Measurements from ENCODE around the gene SLC5A7. TPM values are rescaled to one million over a fixed set of nuclear protein-coding genes. Genes with fewer than 3 reads are reported as not detected.

Gene SLC5A7
- total RNA-seq, 3 donors from 2014 or later (not counting 1 experiment from before 2014, with no cell fraction given): not detected

GRCh38 chr2:107992069-107992468 lies 5.7 kb downstream of the SLC5A7 start:
- Mint-ChIP-seq H3K27ac (no peak overlapping the region), H3K4me1 (no peaks in the 10 kb centered on the region), H3K36me3 (no peaks in the 10 kb centered on the region), H3K9me3 (no peaks in the 10 kb centered on the region), H3K4me3 (no peak overlapping the region), H3K27me3 (ENCODE audit: low read depth in 2 of 2) (peaks cover 0 to 3% of the 10 kb centered on the region in 2 donors)
- no peaks in the 10 kb centered on the region for H3K9me3 ChIP-seq (ENCODE audit: control insufficient read depth, insufficient read depth, low read length)
- TF ChIP-seq CTCF (IDR thresholded peaks at IDR 0.05): no peak
- no peaks in the 10 kb centered on the region for H3K27me3 ChIP-seq (ENCODE audit: control insufficient read depth, insufficient read depth, low read length)
- no peak overlapping the region for H3K27ac ChIP-seq (ENCODE audit: low read length)
- intact Hi-C loops (cut with micrococcal nuclease): no loop called here
- H3K4me1 ChIP-seq (ENCODE audit: control insufficient read depth, insufficient read depth, low read length): no peaks in the 10 kb centered on the region
- WGBS (ENCODE audit: insufficient coverage): 57% methylated on average over 1 of the region's 1 CpG
- no peaks in the 10 kb centered on the region for H3K36me3 ChIP-seq (ENCODE audit: control insufficient read depth, insufficient read depth, low read length)
- DNase-seq (no peak), ATAC-seq (no peak)
- H3K4me3 ChIP-seq (ENCODE audit: low read length): no peak overlapping the region

GRCh38 chr2:107999158-107999557 lies 12.8 kb downstream of the SLC5A7 start:
- DNase-seq (no peak), ATAC-seq (no peak)
- H3K4me1 Mint-ChIP-seq: no peaks in the 10 kb centered on the region
- intact Hi-C loops (cut with micrococcal nuclease): no loop called here
- H3K9me3 Mint-ChIP-seq: peaks cover 3 to 9% of the 10 kb centered on the region in 2 donors
- H3K27me3 ChIP-seq (ENCODE audit: control insufficient read depth, insufficient read depth, low read length): no peaks in the 10 kb centered on the region
- H3K36me3 ChIP-seq (ENCODE audit: control insufficient read depth, insufficient read depth, low read length): no peaks in the 10 kb centered on the region
- no peak overlapping the region for H3K27ac ChIP-seq (ENCODE audit: low read length)
- no peak overlapping the region for H3K4me3 Mint-ChIP-seq
- H3K4me3 ChIP-seq (ENCODE audit: low read length): no peak overlapping the region
- 58% methylated on average over 2 of the region's 2 CpGs for WGBS (ENCODE audit: insufficient coverage)
- no peaks in the 10 kb centered on the region for H3K36me3 Mint-ChIP-seq
- no peaks in the 10 kb centered on the region for H3K4me1 ChIP-seq (ENCODE audit: control insufficient read depth, insufficient read depth, low read length)
- H3K27me3 Mint-ChIP-seq (ENCODE audit: low read depth in 2 of 2): no peaks in the 10 kb centered on the region
- no peak for TF ChIP-seq CTCF (IDR thresholded peaks at IDR 0.05)
- H3K27ac Mint-ChIP-seq: no peak overlapping the region
- no peaks in the 10 kb centered on the region for H3K9me3 ChIP-seq (ENCODE audit: control insufficient read depth, insufficient read depth, low read length)

- 88% methylated on average over 2 of the region's 2 CpGs for WGBS (ENCODE audit: insufficient coverage)
- Mint-ChIP-seq H3K27me3 (ENCODE audit: low read depth in 2 of 2) (no peaks in the 10 kb centered on the region), H3K27ac (no peak overlapping the region), H3K4me1 (no peaks in the 10 kb centered on the region), H3K4me3 (no peak overlapping the region), H3K9me3 (peaks cover 6 to 8% of the 10 kb centered on the region in 2 donors), H3K36me3 (no peaks in the 10 kb centered on the region)
- DNase-seq: no peak
- Histone ChIP-seq H3K27me3 (ENCODE audit: control insufficient read depth, insufficient read depth, low read length) (no peaks in the 10 kb centered on the region), H3K27ac (ENCODE audit: low read length) (no peak overlapping the region), H3K36me3 (ENCODE audit: control insufficient read depth, insufficient read depth, low read length) (no peaks in the 10 kb centered on the region), H3K4me1 (ENCODE audit: control insufficient read depth, insufficient read depth, low read length) (no peaks in the 10 kb centered on the region), H3K4me3 (ENCODE audit: low read length) (no peak overlapping the region), H3K9me3 (ENCODE audit: control insufficient read depth, insufficient read depth, low read length) (no peaks in the 10 kb centered on the region)
- intact Hi-C loops (cut with micrococcal nuclease): no loop called here
- ATAC-seq: no peak
- no peak for TF ChIP-seq CTCF (IDR thresholded peaks at IDR 0.05)
Observed at GRCh38 chr2:108010912-108011591, 24.7 kb downstream of the SLC5A7 start.

- Mint-ChIP-seq H3K27me3 (ENCODE audit: low read depth in 2 of 2) (no peaks in the 10 kb centered on the region), H3K36me3 (no peaks in the 10 kb centered on the region), H3K9me3 (peaks cover 10 to 12% of the 10 kb centered on the region in 2 donors), H3K4me1 (no peaks in the 10 kb centered on the region), H3K4me3 (no peak overlapping the region), H3K27ac (no peak overlapping the region)
- H3K36me3 ChIP-seq (ENCODE audit: control insufficient read depth, insufficient read depth, low read length): no peaks in the 10 kb centered on the region
- H3K4me1 ChIP-seq (ENCODE audit: control insufficient read depth, insufficient read depth, low read length): no peaks in the 10 kb centered on the region
- ATAC-seq (no peak), DNase-seq (no peak)
- intact Hi-C loops (cut with micrococcal nuclease): no loop called here
- no CpG with 5 or more reads among the region's 1 CpG for WGBS (ENCODE audit: insufficient coverage)
- no peaks in the 10 kb centered on the region for H3K9me3 ChIP-seq (ENCODE audit: control insufficient read depth, insufficient read depth, low read length)
- H3K27me3 ChIP-seq (ENCODE audit: control insufficient read depth, insufficient read depth, low read length): no peaks in the 10 kb centered on the region
- H3K27ac ChIP-seq (ENCODE audit: low read length): no peak overlapping the region
- no peak overlapping the region for H3K4me3 ChIP-seq (ENCODE audit: low read length)
- TF ChIP-seq CTCF (IDR thresholded peaks at IDR 0.05): no peak
Observed at GRCh38 chr2:108013305-108013704, 27.0 kb downstream of the SLC5A7 start.

All from natural killer cell (primary cell).